GM21786 (cell line): Measurements from ENCODE around the gene FKBP1B.
"Not testable (repeated sequence)": the region's sequence is repeated elsewhere in the genome, so short reads cannot be mapped to it uniquely, and the experiment has no call there.

ENCODE experiments used
- ATAC-seq: cut with Tn5 transposase; IDR thresholded peaks from one replicate; pipeline ENCODE4 v1.9.1; 2021; ENCODE audit not compliant: unreplicated experiment

FKBP1B gene

GRCh38 chr2:24058564-24059271 lies 9.2 kb downstream of the FKBP1B start:
- ATAC-seq = no peak

- ATAC-seq = no peak
These were observed 15.8 kb downstream of the FKBP1B start for GRCh38 chr2:24065341-24065740.

GRCh38 chr2:24072259-24072658 lies 22.7 kb downstream of the FKBP1B start:
- ATAC-seq = no peak

GRCh38 chr2:24073816-24074215 lies 24.3 kb downstream of the FKBP1B start:
- ATAC-seq = no peak

GRCh38 chr2:24075259-24075658 lies 25.7 kb downstream of the FKBP1B start:
- no peak for ATAC-seq

GRCh38 chr2:24075915-24076848 lies 26.6 kb downstream of the FKBP1B start, which contains the start of gene SF3B6:
Gene SF3B6 (minus strand): TSS chr2:24076326. CDS start chr2:24076229, 97 bp downstream.
- ATAC-seq = peak; percentile 96

GRCh38 chr2:24076849-24077534 lies 27.5 kb downstream of the FKBP1B start:
- ATAC-seq = peak; percentile 1

- no peak for ATAC-seq
These were observed 28.0 kb downstream of the FKBP1B start for GRCh38 chr2:24077535-24077877.

- ATAC-seq = no peak
These were observed 28.3 kb downstream of the FKBP1B start for GRCh38 chr2:24077879-24078278.

GRCh38 chr2:24080701-24081100 lies 31.2 kb downstream of the FKBP1B start:
- ATAC-seq = no peak

GRCh38 chr2:24082787-24083566 lies 33.4 kb downstream of the FKBP1B start:
- ATAC-seq = no peak

GRCh38 chr2:24083567-24084385 lies 34.2 kb downstream of the FKBP1B start:
- ATAC-seq = peak; percentile 74

GRCh38 chr2:24084386-24085199 lies 35.1 kb downstream of the FKBP1B start, which contains the start of gene TP53I3:
Gene TP53I3 (minus strand): TSS chr2:24084834. CDS start chr2:24084326, 508 bp downstream.
- peak; percentile 81 for ATAC-seq

GRCh38 chr2:24085200-24085489 lies 35.6 kb downstream of the FKBP1B start:
- no peak for ATAC-seq

- no peak for ATAC-seq
These were observed 36.7 kb downstream of the FKBP1B start for GRCh38 chr2:24086241-24086640.

GRCh38 chr2:24087032-24087431 lies 37.5 kb downstream of the FKBP1B start:
- no peak for ATAC-seq

GRCh38 chr2:24088821-24089359 lies 39.3 kb downstream of the FKBP1B start:
- ATAC-seq = no peak

- ATAC-seq = not testable (repeated sequence)
These were observed 43.7 kb downstream of the FKBP1B start for GRCh38 chr2:24093270-24093669.

GRCh38 chr2:24095171-24095677 lies 45.7 kb downstream of the FKBP1B start:
- ATAC-seq = not testable (repeated sequence)
